Stimulated activated naive B cell treated with anti-CD40 and anti-IgM and Interleukin-4, amounts not matched to agents 10 μg/mL and 1 μg/mL and 100 μg/mL, for 72 hours (primary cell): ENCODE results near the gene PCK2.

Source experiments
- ATAC-seq, 2 donors: fragments of 150-1000 bp; cut with Tn5 transposase; replicated peaks; 2 replicates each; pipeline ENCODE4 v1.10.0; 2021; ENCODE audit warnings: moderate library complexity in 1 of 2
- DNase-seq: peaks from one replicate; pipeline ENCODE4 v3.0.0; 2021
- H3K27ac Mint-ChIP-seq: one replicate; pipeline ENCODE4 v1.8.0; 2022; ENCODE audit warnings: mild to moderate bottlenecking, mixed read lengths
- H3K27me3 Mint-ChIP-seq, 2 donors: one replicate each; pipeline ENCODE4 v1.8.0; 2022; ENCODE audit warnings: mixed read lengths in 2 of 2
- H3K36me3 Mint-ChIP-seq, 2 donors: one replicate each; pipeline ENCODE4 v1.8.0; 2022; ENCODE audit warnings: mixed read lengths in 2 of 2, mild to moderate bottlenecking in 1 of 2
- H3K4me1 Mint-ChIP-seq, 2 donors: one replicate each; pipeline ENCODE4 v1.8.0; 2022; ENCODE audit warnings: mixed read lengths in 2 of 2, mild to moderate bottlenecking in 1 of 2
- H3K4me3 Mint-ChIP-seq, 2 donors: one replicate each; pipeline ENCODE4 v1.8.0; 2022; ENCODE audit warnings: mild to moderate bottlenecking in 2 of 2, mixed read lengths in 2 of 2, moderate library complexity in 1 of 2
- H3K9me3 Mint-ChIP-seq, 2 donors: one replicate each; pipeline ENCODE4 v1.8.0; 2022; ENCODE audit warnings: mixed read lengths in 2 of 2, mild to moderate bottlenecking in 1 of 2

PCK2 gene

GRCh38 chr14:24133735-24134134, 39.6 kb downstream of the PCK2 start:
- H3K36me3 Mint-ChIP-seq: peaks cover 20 to 23% of the 10 kb centered on the region in 2 donors
- H3K27ac Mint-ChIP-seq: no peak overlapping the region
- no peaks in the 10 kb centered on the region for H3K9me3 Mint-ChIP-seq
- DNase-seq (no peak), ATAC-seq (no peak)
- H3K27me3 Mint-ChIP-seq: no peaks in the 10 kb centered on the region
- H3K4me1 Mint-ChIP-seq: peaks cover 33 to 46% of the 10 kb centered on the region in 2 donors
- H3K4me3 Mint-ChIP-seq: no peak overlapping the region

- DNase-seq (no peak), ATAC-seq (peak; percentile 10)
- peak overlapping the region; percentile 93 for H3K27ac Mint-ChIP-seq
- H3K27me3 Mint-ChIP-seq: no peaks in the 10 kb centered on the region
- peak overlapping the region; percentile 90 to 93 for H3K4me3 Mint-ChIP-seq
- no peaks in the 10 kb centered on the region for H3K9me3 Mint-ChIP-seq
- peaks cover 30 to 32% of the 10 kb centered on the region in 2 donors for H3K36me3 Mint-ChIP-seq
- H3K4me1 Mint-ChIP-seq: peaks cover 42 to 62% of the 10 kb centered on the region in 2 donors
Measured at GRCh38 chr14:24135584-24135833, 41.4 kb downstream of the PCK2 start.

GRCh38 chr14:24135834-24136683, 41.9 kb downstream of the PCK2 start, which contains the start of gene PSME1:
Gene PSME1 (plus strand): TSS chr14:24136194. CDS start chr14:24136263, 69 bp downstream.
- H3K4me1 Mint-ChIP-seq: peaks cover 45 to 65% of the 10 kb centered on the region in 2 donors
- DNase-seq (peak; percentile 89), ATAC-seq (peak; percentile 92 to 96)
- H3K36me3 Mint-ChIP-seq: peaks cover 32 to 35% of the 10 kb centered on the region in 2 donors
- peak within 1 kb of the TSS; percentile 97 for H3K27ac Mint-ChIP-seq
- peak within 1 kb of the TSS; percentile 90 to 93 for H3K4me3 Mint-ChIP-seq
- no peaks in the 10 kb centered on the region for H3K9me3 Mint-ChIP-seq
- H3K27me3 Mint-ChIP-seq: no peaks in the 10 kb centered on the region

GRCh38 chr14:24136684-24137528, 42.8 kb downstream of the PCK2 start:
- H3K9me3 Mint-ChIP-seq: no peaks in the 10 kb centered on the region
- peaks cover 30 to 35% of the 10 kb centered on the region in 2 donors for H3K36me3 Mint-ChIP-seq
- no peak for DNase-seq
- H3K4me1 Mint-ChIP-seq: peaks cover 45 to 63% of the 10 kb centered on the region in 2 donors
- peak overlapping the region; percentile 97 for H3K27ac Mint-ChIP-seq
- ATAC-seq: no peak
- H3K4me3 Mint-ChIP-seq: peak overlapping the region; percentile 90 to 93
- H3K27me3 Mint-ChIP-seq: no peaks in the 10 kb centered on the region

- H3K4me3 Mint-ChIP-seq: peak overlapping the region; percentile 90 to 93
- H3K27me3 Mint-ChIP-seq: no peaks in the 10 kb centered on the region
- ATAC-seq (no peak), DNase-seq (no peak)
- H3K27ac Mint-ChIP-seq: peak overlapping the region; percentile 74
- peaks cover 43 to 63% of the 10 kb centered on the region in 2 donors for H3K4me1 Mint-ChIP-seq
- H3K9me3 Mint-ChIP-seq: no peaks in the 10 kb centered on the region
- H3K36me3 Mint-ChIP-seq: peaks cover 29 to 37% of the 10 kb centered on the region in 2 donors
Measured at GRCh38 chr14:24137529-24138395, 43.7 kb downstream of the PCK2 start.

GRCh38 chr14:24138396-24139271, 44.5 kb downstream of the PCK2 start:
- no peak for DNase-seq
- no peak for ATAC-seq
- peaks cover 37 to 45% of the 10 kb centered on the region in 2 donors for H3K36me3 Mint-ChIP-seq
- no peaks in the 10 kb centered on the region for H3K9me3 Mint-ChIP-seq
- no peaks in the 10 kb centered on the region for H3K27me3 Mint-ChIP-seq
- peak overlapping the region; percentile 74 for H3K27ac Mint-ChIP-seq
- H3K4me1 Mint-ChIP-seq: peaks cover 48 to 69% of the 10 kb centered on the region in 2 donors
- H3K4me3 Mint-ChIP-seq: peak overlapping the region; percentile 62 to 77

- peaks cover 51 to 76% of the 10 kb centered on the region in 2 donors for H3K4me1 Mint-ChIP-seq
- H3K27me3 Mint-ChIP-seq: no peaks in the 10 kb centered on the region
- H3K9me3 Mint-ChIP-seq: no peaks in the 10 kb centered on the region
- peaks cover 41 to 52% of the 10 kb centered on the region in 2 donors for H3K36me3 Mint-ChIP-seq
- ATAC-seq (no peak), DNase-seq (no peak)
- peak overlapping the region; percentile 62 to 77 for H3K4me3 Mint-ChIP-seq
- H3K27ac Mint-ChIP-seq: peak overlapping the region; percentile 75
Measured at GRCh38 chr14:24139272-24139934, 45.3 kb downstream of the PCK2 start.

- H3K4me1 Mint-ChIP-seq: peaks cover 56 to 86% of the 10 kb centered on the region in 2 donors
- peak within 1 kb of the TSS; percentile 88 for H3K27ac Mint-ChIP-seq
- peak; percentile 98 for DNase-seq
- peak; percentile 88 to 89 for ATAC-seq
- no peaks in the 10 kb centered on the region for H3K9me3 Mint-ChIP-seq
- no peaks in the 10 kb centered on the region for H3K27me3 Mint-ChIP-seq
- peak within 1 kb of the TSS; percentile 85 to 94 for H3K4me3 Mint-ChIP-seq
- H3K36me3 Mint-ChIP-seq: peaks cover 54 to 67% of the 10 kb centered on the region in 2 donors
Measured at GRCh38 chr14:24141097-24141880, 47.2 kb downstream of the PCK2 start, which contains the start of gene EMC9. Gene EMC9 (minus strand): TSS chr14:24141591. CDS start chr14:24141304, 287 bp downstream.

GRCh38 chr14:24143511-24143910, 49.4 kb downstream of the PCK2 start:
- no peak for ATAC-seq
- no peak overlapping the region for H3K27ac Mint-ChIP-seq
- H3K4me1 Mint-ChIP-seq: peaks cover 46 to 77% of the 10 kb centered on the region in 2 donors
- no peak overlapping the region for H3K4me3 Mint-ChIP-seq
- DNase-seq: no peak
- H3K27me3 Mint-ChIP-seq: no peaks in the 10 kb centered on the region
- peaks cover 46 to 55% of the 10 kb centered on the region in 2 donors for H3K36me3 Mint-ChIP-seq
- H3K9me3 Mint-ChIP-seq: no peaks in the 10 kb centered on the region

GRCh38 chr14:24144451-24144850, 50.3 kb downstream of the PCK2 start:
- H3K9me3 Mint-ChIP-seq: no peaks in the 10 kb centered on the region
- H3K4me1 Mint-ChIP-seq: peaks cover 43 to 77% of the 10 kb centered on the region in 2 donors
- H3K4me3 Mint-ChIP-seq: no peak overlapping the region
- DNase-seq: no peak
- ATAC-seq: no peak
- H3K27me3 Mint-ChIP-seq: no peaks in the 10 kb centered on the region
- peaks cover 43 to 52% of the 10 kb centered on the region in 2 donors for H3K36me3 Mint-ChIP-seq
- no peak overlapping the region for H3K27ac Mint-ChIP-seq

- peaks cover 44 to 75% of the 10 kb centered on the region in 2 donors for H3K4me1 Mint-ChIP-seq
- peaks cover 43 to 53% of the 10 kb centered on the region in 2 donors for H3K36me3 Mint-ChIP-seq
- H3K4me3 Mint-ChIP-seq: peak overlapping the region; percentile 96 to 97
Measured at GRCh38 chr14:24145219-24145618, 51.1 kb downstream of the PCK2 start.

More at GRCh38 chr14:24145219-24145618, 51.1 kb downstream of the PCK2 start:
- ATAC-seq: no peak
- Mint-ChIP-seq H3K27me3 (no peaks in the 10 kb centered on the region), H3K27ac (peak overlapping the region; percentile 97), H3K9me3 (no peaks in the 10 kb centered on the region)
- DNase-seq: no peak
